Activated CD4-positive, alpha-beta T cell treated with anti-CD3 and anti-CD28 coated beads for 4 hours (primary cell): ENCODE data around the gene SF3A2.

ENCODE experiments used
- DNase-seq, 2 donors: peaks; one replicate each; pipeline ENCODE4 v3.0.0-alpha.2; 2020

Gene SF3A2

DNA sequence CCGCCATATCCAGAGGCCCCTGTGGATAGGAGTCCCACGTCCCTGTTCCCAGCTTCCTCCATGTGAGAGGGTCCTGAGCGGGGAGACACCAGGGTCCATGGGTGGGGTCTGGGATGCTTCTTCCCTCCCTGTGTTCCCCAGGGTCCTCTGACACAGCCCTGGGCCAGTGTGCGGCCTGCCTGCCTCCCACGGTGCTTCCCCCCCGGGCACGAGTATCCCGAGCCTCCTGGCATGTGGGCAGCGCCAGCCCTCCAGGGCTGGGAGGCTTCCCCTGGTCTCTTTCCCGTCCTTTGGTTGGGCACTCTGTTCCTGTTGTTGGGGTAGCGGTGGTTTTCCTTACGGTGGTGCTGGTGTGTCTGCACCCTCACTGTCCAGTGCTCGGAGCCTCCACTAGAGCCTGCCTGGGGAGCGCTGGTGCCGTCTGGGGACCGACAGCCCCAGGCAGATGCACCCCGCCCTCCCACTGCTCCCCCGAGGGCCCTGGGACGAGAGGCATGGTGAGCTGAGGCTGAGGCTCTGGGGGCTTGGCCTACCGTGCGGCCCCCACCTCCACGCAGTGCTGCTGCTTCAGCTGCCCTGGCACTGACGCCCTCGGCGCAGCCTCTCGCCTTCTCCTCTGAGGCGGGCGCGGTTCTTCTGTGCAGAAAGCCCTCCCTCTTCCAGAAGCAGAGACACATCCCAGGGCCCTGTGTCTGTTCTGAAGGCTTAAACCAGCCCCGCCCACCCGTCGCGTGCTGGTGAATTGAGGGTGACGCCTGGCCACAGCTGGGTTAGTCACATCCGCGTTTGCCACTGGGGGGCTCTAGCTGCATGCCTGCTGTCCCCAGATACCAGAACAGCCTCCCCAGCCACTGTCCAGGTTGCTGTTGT lies 28.4 kb upstream of the SF3A2 start:
- DNase-seq = peak; percentile 22 to 29

DNA sequence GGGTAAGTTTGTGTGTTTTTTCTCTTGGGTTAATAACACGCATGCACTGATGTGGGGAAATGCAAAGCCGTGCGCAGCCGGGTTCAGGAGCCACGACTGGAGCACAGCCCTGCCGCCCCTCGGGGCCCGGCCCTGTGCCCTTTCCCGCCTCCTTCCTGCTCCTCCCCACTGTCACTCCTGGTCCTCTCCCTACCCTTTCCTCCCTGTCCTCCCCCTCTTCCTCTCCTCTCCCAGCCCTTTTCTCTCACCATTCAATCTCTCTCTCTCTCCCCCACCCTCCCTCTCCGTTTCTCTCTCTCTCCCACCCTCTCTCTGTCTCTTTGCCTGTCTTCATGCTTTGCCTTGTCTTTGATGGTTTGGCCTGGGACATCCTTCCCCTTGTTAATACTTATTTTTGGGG lies 27.6 kb upstream of the SF3A2 start:
- DNase-seq = no peak

DNA sequence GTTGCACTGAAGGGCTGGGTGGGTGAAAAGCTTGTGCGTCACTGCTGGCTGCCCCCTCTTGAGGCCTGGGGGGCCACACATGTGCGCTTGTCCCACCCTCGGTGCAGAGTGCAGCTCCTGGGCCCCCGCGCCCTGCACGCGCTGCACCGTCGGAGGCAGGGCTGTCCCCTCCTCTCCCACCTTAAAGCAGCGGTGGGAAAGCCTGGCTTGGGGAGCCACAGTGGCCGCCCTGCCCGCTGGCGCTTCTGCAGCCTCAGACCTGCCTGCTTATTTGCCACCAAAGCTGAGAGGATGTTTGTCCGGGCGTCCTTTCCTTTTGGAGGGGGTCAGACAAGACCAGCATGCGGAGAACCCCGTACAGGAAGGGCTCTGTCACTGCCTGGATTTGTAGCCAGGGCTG lies 27.2 kb upstream of the SF3A2 start:
- DNase-seq = no peak

DNA sequence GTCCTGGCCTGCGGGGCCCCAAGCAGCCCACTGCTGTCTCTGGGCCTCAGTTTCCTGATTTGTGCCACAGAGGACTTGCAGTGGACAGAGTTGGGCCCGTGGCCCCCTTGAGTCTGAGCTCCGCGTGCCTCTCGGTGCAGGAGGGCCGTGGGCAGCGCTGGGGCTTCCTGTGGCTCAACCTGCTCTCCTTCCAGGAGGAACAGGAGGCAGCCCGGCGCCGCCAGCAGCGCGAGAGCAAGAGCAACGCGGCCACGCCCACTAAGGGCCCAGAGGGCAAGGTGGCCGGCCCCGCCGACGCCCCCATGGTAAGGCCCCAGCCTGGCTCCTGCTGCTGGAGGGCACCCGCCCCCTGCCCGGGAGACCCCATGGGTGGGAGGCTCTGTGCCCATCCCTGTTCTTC lies 26.4 kb upstream of the SF3A2 start:
- DNase-seq = no peak

DNA sequence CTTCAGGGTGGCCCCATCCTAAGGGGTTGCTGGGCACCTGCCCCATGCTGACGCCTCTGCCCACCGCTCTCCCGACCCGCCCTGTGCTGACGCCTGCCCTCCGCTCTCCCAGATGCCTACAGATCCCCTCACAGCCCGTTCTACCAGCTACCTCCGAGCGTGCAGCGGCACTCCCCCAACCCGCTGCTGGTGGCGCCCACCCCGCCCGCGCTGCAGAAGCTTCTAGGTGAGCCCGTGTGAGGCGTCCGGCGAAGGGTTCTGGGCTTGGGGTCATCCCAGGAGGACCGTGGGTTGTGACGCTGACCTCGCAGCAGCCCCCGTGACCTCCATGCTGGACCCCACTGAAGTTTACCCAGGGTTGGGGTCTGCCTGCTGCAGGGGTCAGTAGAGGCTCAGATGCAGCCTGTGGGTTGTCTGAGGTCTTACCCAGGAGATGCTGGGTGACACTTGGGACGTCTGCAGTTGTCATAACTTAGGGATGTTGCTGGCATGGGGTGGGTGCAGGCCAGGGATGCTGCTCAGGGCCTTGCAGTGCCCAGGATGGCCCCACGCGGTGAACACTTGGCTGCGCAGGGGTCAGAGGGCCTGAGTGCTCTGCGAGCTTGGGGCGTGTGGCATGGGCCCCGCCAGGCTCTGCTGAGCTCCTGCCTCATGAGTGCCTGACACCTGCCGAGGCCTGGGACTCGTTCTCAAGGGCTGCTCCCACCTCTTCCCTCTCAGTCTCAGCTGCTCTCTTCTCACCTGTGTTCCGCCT lies 25.5 kb upstream of the SF3A2 start:
- no peak for DNase-seq

DNA sequence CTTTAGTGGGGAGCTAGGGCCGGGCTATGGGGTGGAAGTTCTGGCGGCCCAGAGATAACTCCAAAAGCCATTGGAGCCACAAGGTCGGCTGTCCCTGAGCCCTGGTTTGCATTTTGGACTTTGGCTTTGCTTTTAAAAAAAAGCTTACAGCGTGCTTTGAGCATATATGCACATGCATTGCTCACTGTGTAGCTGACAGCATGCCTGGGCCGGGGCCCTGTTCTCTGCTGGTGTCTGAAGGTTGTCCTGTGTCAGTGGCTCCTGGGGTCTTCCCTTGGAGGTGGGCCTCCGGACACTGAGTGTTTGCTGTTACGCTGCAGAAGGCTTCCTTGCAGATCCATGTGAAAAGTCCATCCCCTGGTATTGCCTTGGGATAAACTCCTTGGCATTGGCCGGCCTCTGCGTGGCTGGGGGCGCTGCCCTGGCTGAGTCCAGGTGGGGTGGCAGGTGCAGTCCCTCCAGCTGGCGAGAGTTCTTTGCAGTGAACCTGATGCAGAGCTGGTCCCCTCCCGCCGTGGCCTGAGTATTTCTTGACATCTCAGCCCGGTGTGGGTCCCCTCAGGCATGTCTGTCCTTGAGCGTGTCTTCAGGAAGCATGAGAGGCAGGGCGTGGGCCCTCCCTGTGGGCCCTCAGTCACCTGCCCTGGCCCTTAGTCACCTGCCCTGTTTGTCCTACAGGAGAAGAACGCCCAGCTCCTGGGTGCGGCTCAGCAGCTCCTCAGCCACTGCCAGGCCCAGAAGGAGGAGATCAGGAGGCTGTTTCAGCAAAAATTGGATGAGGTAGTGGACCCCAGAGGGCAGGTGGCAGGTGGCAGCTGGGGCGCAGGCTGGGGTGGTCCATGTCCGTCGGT lies 23.5 kb upstream of the SF3A2 start:
- DNase-seq = no peak

DNA sequence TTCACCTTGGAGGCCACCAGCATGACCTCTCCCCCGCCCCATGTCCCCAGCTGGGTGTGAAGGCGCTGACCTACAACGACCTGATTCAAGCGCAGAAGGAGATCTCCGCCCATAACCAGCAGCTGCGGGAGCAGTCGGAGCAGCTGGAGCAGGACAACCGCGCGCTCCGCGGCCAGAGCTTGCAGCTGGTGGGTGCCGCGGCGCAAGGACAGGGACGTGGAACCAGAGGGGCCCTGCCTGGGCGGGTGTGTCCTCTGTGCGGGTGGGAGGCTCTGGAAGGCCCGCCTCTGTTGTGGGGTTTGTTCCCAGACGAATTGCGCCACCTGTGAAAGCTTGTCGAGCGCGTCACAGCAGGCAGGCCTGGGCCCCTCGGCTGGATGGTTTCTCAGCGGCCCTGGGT lies 22.8 kb upstream of the SF3A2 start:
- DNase-seq = no peak

DNA sequence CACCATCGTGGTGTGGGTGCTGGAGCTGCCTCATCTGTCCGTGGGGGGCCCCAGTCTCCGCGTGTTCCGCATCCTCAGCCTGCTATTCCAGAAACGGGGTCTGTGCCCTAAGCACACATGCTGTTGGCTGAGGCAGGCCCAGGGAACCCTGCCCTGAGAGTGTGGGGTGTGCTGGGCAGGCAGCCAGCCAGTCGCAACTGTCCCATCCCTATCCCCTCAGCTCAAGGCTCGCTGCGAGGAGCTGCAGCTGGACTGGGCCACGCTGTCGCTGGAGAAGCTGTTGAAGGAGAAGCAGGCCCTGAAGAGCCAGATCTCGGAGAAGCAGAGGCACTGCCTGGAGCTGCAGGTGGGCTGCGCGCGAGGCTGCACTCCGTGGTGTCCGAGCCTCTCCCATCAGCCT lies 22.4 kb upstream of the SF3A2 start:
- DNase-seq = no peak

DNA sequence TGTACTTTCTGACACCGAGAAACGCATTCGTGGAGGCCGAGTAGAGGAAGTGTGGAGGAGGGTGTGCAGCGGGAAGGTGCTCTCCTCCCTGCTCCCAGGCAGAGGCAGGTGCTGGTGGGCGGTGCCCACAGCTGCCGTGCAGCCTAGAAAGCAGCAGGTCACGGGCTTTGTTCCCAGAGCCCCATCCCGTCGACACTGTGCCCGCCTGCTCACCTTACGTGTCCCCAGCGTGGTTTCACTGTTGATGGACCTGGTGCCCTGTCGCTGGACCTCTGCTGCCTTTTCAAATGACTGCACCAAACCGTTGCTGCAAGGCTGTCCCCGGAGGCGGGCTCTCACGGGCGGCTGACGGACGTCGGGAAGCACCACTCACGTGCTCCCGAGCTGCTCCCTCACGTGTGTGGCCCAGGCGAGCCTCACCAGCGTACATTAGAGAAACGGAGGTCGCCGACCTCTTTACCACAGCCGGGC lies 21.3 kb upstream of the SF3A2 start:
- peak in 1 of 2 donors; percentile 23 for DNase-seq

DNA sequence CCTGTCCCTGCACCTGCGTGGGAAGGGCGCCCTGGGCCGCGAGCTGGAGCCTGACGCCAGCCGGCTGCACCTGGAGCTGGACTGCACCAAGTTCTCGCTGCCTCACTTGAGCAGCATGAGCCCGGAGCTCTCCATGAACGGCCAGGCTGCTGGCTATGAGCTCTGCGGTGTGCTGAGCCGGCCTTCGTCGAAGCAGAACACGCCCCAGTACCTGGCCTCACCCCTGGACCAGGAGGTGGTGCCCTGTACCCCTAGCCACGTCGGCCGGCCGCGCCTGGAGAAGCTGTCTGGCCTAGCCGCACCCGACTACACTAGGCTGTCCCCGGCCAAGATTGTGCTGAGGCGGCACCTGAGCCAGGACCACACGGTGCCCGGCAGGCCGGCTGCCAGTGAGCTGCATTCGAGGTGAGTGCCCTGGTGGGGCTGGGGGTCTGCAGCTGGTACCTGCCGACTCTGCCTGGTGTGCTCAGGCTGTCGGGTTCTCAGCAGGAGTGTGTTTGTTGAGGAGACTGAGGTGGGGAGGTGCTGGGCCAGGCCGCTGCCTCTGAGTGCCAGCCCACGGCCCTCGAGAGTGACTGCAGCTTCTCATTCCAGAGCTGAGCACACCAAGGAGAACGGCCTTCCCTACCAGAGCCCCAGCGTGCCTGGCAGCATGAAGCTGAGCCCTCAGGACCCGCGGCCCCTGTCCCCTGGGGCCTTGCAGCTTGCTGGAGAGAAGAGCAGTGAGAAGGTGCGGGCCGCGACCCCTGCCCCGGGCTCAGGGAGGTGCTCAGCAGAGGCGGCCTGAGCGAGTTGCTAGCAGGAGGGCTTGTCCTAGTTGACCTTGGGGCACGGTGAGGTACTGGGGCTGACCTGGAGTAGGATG lies 20.0 kb upstream of the SF3A2 start:
- DNase-seq = no peak

DNA sequence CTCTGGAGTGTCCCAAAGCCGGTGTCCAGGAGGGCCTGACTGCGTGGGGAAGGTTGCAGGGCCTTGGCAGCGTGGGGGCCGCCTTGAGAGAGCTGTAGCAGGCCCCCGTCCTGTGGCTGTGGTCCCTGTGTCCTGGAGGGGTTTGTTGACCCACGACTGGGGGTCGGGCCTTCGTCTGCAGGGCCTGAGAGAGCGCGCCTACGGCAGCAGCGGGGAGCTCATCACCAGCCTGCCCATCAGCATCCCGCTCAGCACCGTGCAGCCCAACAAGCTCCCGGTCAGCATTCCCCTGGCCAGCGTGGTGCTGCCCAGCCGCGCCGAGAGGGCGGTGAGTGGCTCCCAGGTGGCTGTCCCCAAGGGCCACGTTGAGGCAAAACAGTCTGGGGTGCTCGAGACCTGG lies 19.0 kb upstream of the SF3A2 start:
- DNase-seq = no peak

DNA sequence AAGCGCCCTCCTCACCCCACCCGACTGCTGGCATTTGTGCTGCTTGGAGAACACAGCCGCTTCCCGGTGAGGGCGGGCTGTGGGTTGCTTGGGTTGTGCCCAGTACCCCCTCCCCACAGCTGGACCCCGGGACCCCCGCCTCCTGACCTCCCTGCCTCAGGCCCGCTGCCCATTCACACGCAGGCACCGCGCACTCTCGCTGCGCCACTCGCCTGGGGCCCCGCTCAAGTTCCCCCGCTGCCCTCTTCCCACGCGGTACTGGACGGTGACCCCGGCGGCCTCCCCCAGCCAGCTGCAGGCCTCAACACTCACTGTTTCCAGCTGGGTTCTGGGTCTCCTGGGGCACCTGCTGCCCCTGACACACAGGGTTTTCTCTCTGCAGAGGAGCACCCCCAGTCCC lies 16.9 kb upstream of the SF3A2 start:
- DNase-seq = no peak

DNA sequence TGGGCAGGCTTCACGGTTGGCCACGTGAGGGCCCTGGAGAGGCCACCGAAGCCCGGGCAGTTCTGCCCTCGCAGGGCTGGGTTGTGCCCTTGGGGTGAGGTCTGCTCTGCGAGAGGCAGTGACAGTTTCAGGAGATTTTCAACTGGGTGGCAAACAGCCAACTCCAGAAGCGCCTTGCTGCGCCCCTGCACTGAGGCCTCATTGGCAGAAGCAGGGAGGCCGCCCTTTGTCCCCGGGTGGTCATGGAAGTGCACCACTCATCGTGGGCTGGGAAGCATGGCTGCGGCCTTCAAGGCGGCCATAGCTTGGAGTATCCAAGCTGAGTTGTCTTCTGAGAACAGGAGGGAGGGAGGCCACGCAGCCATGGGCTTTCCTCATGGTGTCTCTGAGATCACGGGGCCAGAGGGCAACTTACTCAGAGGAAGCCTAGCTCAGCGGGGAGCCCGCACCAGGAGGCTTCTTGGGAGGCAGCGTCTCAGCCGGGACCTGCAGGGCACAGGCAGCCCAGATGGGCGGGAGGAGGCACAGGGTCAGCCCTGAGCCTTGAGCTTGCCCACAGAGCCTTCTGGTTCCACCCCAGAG lies 15.3 kb upstream of the SF3A2 start:
- no peak for DNase-seq

DNA sequence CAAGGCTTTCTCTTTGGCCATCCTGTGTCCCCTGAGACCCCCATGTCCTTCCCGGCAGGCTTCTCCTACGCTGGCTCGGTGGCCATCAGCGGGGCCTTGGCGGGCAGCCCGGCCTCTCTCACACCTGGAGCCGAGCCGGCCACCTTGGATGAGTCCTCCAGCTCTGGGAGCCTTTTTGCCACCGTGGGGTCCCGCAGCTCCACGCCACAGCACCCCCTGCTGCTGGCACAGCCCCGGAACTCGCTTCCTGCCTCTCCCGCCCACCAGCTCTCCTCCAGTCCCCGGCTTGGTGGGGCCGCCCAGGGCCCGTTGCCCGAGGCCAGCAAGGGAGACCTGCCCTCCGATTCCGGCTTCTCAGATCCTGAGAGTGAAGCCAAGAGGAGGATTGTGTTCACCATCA lies 14.7 kb upstream of the SF3A2 start:
- no peak for DNase-seq

DNA sequence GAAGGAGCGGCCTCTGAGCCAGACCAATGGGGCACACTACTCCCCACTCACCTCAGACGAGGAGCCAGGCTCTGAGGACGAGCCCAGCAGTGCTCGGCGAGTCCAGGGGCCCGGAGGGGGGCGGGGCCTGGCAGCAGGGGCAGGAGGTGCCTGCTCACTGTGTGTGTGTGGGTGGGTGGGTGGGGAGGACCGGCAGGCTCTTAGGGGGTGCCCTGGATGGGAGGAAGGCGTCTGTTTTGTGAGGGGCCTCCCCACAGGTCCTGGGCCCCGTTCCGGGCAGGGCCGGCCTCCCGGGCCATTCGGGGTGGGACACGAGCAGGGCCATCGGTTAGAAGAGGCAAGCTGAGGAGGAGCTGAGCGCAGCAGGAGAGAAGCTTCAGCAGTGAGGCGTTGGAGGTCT lies 13.2 kb upstream of the SF3A2 start:
- no peak for DNase-seq

DNA sequence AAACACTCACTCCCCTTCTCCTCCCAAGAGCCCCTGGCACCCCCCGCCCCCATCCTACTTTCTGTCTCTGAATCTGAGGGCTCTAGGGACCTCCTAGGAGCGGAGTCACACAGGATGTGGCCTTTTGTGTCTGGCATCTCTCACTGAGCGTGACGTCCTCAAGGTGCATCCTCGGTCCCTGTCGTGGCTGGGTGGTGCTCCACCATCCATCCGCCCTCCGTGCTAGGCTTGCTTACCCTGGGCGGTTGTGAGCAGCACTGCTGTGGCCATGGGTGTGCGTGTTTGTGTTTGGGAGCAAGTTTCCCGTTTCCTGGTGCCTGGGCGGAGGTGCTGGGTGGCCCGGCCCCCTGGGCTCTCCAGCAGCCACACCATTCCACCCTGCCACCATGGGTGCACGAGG lies 12.7 kb upstream of the SF3A2 start:
- DNase-seq = no peak

DNA sequence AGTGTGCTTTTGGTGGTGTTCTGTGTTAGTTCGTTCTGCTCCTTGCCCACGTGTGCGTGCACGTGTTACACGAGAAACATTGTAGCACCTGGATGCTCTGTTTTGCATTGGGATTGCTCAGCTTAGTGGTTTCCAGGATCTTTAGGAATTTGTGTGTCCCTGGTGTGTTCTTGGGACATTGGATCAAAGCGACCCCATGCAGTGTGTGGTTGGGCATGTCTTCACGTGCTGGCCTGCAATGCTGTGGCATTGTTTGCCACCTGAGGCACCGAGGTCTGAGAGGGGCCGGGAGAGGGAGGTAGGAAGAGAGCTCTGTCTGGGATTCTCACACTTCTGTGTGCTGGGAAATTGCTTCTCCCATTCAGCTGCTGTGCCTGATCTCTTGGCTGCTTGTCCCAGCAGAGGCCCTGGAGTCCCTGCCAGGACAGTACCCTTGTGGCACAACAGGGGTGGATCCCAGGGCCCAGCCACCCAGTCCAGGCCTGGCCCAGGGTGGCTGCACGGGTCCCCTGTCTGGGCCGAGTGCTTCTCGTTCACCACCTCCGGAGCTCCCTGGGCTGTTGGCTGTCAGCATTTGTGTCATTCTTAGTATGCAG lies 11.8 kb upstream of the SF3A2 start:
- no peak for DNase-seq

DNA sequence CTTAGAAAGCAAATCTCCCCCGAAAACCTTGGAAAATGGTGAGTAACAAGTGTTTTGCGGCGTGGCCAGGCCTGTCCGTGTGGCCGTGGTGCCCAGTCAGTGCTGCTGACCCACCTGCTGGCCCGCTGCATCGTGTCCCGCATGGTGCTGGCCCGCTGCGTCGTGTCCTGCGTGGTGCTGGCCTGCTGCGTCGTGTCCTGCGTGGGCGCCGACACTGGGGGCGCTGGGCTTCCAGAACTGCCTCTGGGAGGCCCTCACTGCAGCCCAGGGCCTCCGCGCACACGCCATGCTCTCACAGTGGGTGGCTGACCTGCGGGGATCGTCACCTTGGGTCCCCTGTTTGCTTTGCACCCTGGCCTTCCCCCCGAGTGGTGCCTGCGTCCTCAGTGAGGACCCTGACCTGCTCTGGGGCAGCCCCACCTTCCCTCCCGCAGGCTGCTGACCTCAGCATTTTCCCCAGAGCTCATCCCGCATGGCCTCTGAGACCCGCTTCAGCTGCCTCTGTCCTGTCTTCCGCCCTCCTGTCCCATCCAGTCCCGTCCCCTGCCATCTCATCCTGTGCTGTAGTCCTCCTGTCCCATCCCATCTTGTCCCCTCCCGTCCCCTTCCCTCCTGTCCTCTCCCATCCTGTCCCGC lies 11.1 kb upstream of the SF3A2 start:
- DNase-seq = no peak

DNA sequence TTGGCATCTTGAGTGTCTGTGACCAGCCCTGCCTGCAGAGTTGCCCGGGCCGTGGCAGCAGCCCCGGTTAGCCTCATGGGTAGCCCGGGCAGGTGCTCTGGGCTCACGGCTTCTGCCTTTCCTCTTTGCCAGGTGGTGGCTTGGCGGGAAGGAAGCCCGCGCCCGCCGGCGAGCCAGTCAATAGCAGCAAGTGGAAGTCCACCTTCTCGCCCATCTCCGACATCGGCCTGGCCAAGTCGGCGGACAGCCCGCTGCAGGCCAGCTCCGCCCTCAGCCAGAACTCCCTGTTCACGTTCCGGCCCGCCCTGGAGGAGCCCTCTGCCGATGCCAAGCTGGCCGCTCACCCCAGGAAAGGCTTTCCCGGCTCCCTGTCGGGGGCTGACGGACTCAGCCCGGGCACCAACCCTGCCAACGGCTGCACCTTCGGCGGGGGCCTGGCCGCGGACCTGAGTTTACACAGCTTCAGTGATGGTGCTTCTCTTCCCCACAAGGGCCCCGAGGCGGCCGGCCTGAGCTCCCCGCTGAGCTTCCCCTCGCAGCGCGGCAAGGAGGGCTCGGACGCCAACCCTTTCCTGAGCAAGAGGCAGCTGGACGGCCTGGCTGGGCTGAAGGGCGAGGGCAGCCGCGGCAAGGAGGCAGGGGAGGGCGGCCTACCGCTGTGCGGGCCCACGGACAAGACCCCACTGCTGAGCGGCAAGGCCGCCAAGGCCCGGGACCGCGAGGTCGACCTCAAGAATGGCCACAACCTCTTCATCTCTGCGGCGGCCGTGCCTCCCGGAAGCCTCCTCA lies 10.4 kb upstream of the SF3A2 start:
- DNase-seq = no peak

DNA sequence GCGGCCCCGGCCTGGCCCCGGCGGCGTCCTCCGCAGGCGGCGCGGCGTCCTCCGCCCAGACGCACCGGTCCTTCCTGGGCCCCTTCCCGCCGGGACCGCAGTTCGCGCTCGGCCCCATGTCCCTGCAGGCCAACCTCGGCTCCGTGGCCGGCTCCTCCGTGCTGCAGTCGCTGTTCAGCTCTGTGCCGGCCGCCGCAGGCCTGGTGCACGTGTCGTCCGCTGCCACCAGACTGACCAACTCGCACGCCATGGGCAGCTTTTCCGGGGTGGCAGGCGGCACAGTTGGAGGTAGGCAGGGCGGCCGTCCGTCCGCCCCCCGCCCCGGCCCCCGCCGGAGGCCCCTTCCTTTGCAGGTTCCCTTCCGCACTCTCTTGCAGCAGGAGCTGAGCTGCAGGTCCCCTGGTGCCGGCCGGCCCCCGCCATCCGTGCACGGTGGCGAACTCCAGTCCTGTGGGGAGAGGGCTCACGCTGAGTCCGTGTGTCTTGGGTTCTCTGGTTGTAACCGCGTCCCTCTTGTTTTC lies 9.7 kb upstream of the SF3A2 start:
- no peak for DNase-seq
